HG03354 (cell line): ENCODE results near the gene ARHGEF25.
"Not testable (repeated sequence)": the region's sequence is repeated elsewhere in the genome, so short reads cannot be mapped to it uniquely, and the experiment has no call there.

Experiments
- ATAC-seq: cut with Tn5 transposase; IDR thresholded peaks from one replicate; pipeline ENCODE4 v1.9.1; 2021; ENCODE audit warnings: mild to moderate bottlenecking; ENCODE audit not compliant: unreplicated experiment, poor library complexity, severe bottlenecking

The ARHGEF25 gene

GRCh38 chr12:57632073-57632957, 21.1 kb downstream of the ARHGEF25 start:
- peak; percentile 24 for ATAC-seq

DNA sequence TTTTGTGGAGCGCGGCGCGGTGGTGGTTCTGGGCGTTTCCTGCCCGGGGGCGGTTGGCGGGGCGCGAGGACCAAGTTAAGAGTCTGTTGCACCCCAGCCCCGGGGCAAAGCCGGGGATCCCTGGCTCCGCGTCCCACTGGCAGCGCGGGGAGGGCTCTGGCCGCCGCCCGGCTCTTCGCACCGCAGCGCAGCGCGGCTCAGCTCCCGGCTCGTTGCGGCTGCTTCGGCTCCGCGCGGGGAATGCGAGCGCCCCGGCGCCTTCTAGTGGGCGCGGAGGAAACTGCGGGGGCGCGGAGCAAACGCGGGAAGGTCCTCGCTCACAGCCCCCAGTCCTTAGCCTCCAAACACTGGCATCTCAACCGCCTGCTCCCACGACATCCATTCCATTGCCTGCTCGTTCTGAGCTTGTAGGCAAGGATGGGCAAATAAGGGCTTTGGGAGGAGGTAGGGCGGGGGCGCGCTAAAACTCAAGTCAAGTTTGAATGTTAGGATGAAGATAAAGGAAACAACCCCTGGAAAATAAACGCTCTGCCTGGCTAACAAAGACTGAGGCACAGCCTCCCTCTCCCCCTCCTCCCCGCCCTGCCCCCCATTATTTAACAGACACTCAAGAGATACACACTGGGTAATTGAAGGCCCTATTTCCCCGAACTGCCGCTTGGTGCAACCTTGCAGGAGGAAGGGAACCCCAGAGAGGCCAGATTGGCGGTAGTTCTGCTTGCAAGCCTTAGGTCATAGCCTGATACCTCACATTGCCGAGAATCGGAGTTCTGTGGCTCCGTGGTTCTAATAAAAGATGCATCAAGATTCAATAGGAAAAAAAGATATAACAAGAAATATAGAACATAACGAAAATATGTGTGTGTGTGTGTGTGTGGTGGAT, 22.0 kb downstream of the ARHGEF25 start, which contains the start of gene B4GALNT1:
B4GALNT1 (minus strand) TSS at position 244 of the 883 bp plus-strand sequence. CDS start 1,069 bp downstream, outside the sequence.
- ATAC-seq: peak; percentile 86

- not testable (repeated sequence) for ATAC-seq
Observed at GRCh38 chr12:57636731-57637130, 25.5 kb downstream of the ARHGEF25 start.

DNA sequence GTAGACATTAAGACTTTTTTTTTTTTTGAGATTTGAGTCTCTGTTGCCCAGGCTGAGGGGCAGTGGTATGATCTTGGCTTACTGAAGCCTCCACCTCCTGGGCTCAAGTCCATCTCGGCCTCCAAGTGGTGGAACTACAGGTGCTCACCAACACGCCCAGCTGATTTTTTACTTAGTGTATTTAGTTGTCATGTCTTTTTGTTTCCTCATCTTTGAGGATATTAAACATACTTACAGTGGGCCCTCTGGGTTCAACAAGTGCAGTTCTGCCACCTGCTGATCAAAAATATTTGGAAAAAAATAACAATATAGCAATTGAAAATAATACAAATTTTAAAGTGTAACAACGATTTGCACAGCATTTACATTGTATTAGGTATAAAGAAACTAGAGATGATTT, 26.1 kb downstream of the ARHGEF25 start:
- ATAC-seq: no peak

DNA sequence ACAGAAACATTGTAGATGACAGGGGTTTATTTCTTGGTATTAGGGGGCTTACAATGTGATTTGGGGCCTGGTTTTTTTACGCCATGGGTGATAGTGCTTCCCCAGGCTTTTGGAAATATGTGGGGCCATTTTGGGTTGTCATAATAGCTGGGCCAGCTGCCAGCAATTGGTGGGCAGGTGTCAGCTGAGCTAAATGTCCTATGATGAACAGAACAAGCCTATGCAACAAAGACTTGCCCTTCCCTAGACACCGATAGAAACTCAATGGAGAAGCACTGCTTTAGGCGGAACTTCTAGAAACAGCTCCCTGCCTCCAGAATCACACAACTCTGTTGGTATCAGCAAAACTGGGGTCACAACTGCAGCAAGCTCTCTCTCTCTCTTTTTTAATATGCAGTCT, 26.9 kb downstream of the ARHGEF25 start:
- no peak for ATAC-seq

GRCh38 chr12:57640175-57641042, 29.2 kb downstream of the ARHGEF25 start:
- no peak for ATAC-seq

DNA sequence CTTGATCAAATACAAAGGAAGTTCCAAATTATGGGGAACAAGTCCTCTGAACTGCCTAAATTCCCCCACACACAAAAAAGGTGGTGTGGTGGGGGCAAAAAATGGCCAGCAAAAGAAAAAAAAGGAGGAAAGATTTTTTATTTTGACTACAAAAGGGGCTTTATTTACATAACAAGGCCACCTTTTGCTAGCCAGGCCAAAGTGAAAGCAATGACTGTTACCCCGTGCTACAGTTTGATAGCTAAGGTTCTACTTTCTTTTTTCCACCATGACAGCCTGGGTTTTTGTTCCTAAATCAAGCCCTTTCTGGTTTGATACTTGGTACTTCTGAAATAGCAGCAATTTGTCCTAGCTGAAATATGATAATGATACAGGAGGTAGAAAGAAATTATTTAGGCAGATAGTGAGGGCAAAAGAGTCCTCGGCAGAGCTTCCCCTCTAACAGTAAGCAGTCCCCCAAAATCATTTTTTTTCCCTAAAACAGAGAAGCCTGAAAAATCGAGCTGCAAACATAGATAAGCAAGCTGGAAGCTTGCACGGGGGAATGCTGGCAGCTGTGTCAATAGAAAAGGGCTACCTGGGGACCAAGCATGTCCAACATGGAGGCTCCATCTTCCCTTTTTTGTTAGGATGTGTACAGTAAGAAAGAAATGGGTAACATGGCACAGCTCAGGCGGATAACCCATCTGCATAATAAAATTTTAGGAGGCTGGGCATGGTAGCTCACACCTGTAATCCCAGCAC, 30.6 kb downstream of the ARHGEF25 start:
- ATAC-seq: no peak

- ATAC-seq: not testable (repeated sequence)
Observed at GRCh38 chr12:57645990-57646658, 34.9 kb downstream of the ARHGEF25 start.

GRCh38 chr12:57646659-57647049, 35.4 kb downstream of the ARHGEF25 start:
- not testable (repeated sequence) for ATAC-seq

GRCh38 chr12:57654042-57654441, 42.8 kb downstream of the ARHGEF25 start:
- no peak for ATAC-seq

DNA sequence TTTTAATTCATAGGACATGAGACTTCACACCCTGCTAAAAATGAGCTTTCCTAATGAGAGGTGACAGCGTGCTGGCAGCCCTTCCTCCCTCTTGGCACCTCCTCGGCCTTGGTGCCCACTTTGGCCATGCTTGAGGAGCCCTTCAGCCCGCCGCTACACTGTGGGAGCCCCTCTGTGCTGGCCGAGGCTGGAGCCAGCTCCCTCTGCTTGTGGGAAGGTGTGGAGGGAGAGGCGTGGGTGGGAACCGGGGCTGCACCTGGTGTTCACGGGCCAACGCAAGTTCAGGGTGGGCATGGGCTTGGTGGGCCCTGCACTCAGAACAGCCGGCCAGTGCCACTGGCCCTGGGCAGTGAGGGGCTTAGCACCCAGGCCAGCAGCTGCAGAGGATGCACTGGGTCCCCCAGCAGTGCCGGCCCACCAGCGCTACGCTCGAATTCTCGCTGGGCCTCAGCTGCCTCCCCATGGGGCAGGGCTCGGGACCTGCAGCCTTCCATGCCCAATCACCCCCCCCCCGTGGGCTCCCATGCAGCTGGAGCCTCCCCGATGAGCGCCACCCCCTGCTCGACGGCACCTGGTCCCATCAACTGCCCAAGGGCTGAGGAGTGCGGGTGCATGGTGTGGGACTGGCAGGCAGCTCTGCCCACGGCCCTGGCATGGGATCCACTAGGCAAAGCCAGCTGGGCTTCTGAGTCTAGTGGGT, 44.5 kb downstream of the ARHGEF25 start:
- no peak for ATAC-seq

GRCh38 chr12:57656408-57656807, 45.2 kb downstream of the ARHGEF25 start:
- not testable (repeated sequence) for ATAC-seq

DNA sequence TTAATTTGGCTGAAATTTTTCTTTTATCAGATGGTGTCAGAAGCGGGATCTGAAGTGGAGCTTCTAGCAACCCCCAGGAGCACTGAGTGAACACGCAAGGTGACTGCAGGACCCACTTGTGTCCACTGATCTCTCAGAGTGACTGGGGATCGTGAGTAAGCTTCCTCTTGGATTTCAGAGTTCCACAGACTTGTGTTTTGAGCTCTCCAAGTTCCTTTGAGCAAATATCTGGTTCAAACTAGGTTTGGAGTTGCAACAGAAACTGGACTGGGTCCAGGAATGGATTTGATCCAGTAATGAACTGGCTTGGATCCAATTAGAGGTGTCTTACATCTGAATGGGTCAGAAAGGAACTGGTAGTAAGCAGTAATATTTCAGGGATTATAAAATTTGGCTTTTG, 46.5 kb downstream of the ARHGEF25 start:
- no peak for ATAC-seq

DNA sequence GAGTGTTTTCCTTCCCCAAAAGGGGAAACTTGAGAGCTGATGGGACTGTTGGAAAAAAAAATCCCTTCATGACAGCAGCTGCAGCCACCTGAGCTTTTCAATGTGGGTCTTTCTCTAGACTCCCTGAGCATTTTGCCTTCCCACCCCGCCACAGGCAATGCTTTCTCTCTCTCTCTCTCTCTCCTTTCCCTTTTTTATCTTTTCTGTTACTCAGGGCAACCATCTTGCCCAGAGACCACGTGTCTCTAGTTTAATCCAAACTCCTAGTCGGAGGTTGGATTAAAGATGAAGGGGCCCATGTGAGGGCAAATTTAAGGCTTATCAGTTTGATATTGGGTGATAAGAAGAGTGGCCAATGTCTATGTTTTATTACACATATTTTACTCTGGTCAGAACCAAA, 47.7 kb downstream of the ARHGEF25 start:
- ATAC-seq: no peak

GRCh38 chr12:57661376-57661775, 50.1 kb downstream of the ARHGEF25 start:
- no peak for ATAC-seq

GRCh38 chr12:57665066-57665820, 54.0 kb downstream of the ARHGEF25 start:
- ATAC-seq: not testable (repeated sequence)
